Neutrophil (primary cell): ENCODE results near the gene SPAG16.

Source experiments
- H3K27ac ChIP-seq: fragments of 200-600 bp; sonication (generic); 2 replicates; pipeline ENCODE4 v1.5.1; 2016; ENCODE audit warnings: mild to moderate bottlenecking, moderate library complexity
- H3K27me3 ChIP-seq: fragments of 200-600 bp; sonication (generic); 2 replicates; pipeline ENCODE4 v1.6.0; 2016; ENCODE audit warnings: mild to moderate bottlenecking
- H3K36me3 ChIP-seq: fragments of 200-600 bp; sonication (generic); 2 replicates; pipeline ENCODE4 v1.5.1; 2017
- H3K4me1 ChIP-seq, 2 experiments: fragments of 200-600 bp in 1 of 2; sonication (generic) in 1 of 2; 1 replicate in 1 of 2; 2 replicates in 1 of 2; pipeline versions ENCODE4 v1.5.1 to v1.6.1; 2013 to 2016; ENCODE audit warnings: low read depth in 1 of 2, low read length in 1 of 2, mild to moderate bottlenecking in 1 of 2, moderate library complexity in 1 of 2; ENCODE audit not compliant: control insufficient read depth in 1 of 2, insufficient read depth in 1 of 2
- H3K4me3 ChIP-seq, 2 experiments: fragments of 200-600 bp in 1 of 2; sonication (generic) in 1 of 2; 1 replicate in 1 of 2; 2 replicates in 1 of 2; pipeline ENCODE4 v1.5.1; 2013 to 2016; ENCODE audit warnings: low read depth in 1 of 2, low read length in 1 of 2, mild to moderate bottlenecking in 1 of 2, moderate library complexity in 1 of 2
- H3K9me3 ChIP-seq: fragments of 200-600 bp; sonication (generic); 2 replicates; pipeline ENCODE4 v1.5.1; 2016
- CTCF ChIP-seq: fragments of 200-600 bp; sonication (generic); IDR thresholded peaks from 2 replicates; pipeline ENCODE4 v1.5.1; 2016; ENCODE audit warnings: antibody characterized with exemption

Gene SPAG16

GRCh38 chr2:214395040-214395439 lies 1110.8 kb downstream of the SPAG16 start:
- Histone ChIP-seq H3K4me1 (no peaks in the 10 kb centered on the region), H3K27me3 (no peaks in the 10 kb centered on the region), H3K27ac (no peak overlapping the region), H3K9me3 (no peaks in the 10 kb centered on the region), H3K36me3 (no peaks in the 10 kb centered on the region), H3K4me3 (no peak overlapping the region)
- no peak for TF ChIP-seq CTCF

- no peak for TF ChIP-seq CTCF
- no peak overlapping the region for H3K27ac ChIP-seq
- H3K4me3 ChIP-seq = no peak overlapping the region
- H3K27me3 ChIP-seq = no peaks in the 10 kb centered on the region
- no peaks in the 10 kb centered on the region for H3K36me3 ChIP-seq
- H3K4me1 ChIP-seq = no peaks in the 10 kb centered on the region
- H3K9me3 ChIP-seq = no peaks in the 10 kb centered on the region
Observed at GRCh38 chr2:214401580-214401979, 1117.3 kb downstream of the SPAG16 start.

- no peaks in the 10 kb centered on the region for H3K36me3 ChIP-seq
- no peak for TF ChIP-seq CTCF
- H3K4me1 ChIP-seq = no peaks in the 10 kb centered on the region
- H3K27ac ChIP-seq = no peak overlapping the region
- no peaks in the 10 kb centered on the region for H3K27me3 ChIP-seq
- H3K4me3 ChIP-seq = no peak overlapping the region
- no peaks in the 10 kb centered on the region for H3K9me3 ChIP-seq
Observed at GRCh38 chr2:214410128-214410775, 1126.0 kb downstream of the SPAG16 start.

- no peak within 1 kb of the TSS for H3K27ac ChIP-seq
- H3K27me3 ChIP-seq = no peaks in the 10 kb centered on the region
- no peaks in the 10 kb centered on the region for H3K4me1 ChIP-seq
- H3K36me3 ChIP-seq = no peaks in the 10 kb centered on the region
- no peak within 1 kb of the TSS for H3K4me3 ChIP-seq
- no peak for TF ChIP-seq CTCF
- H3K9me3 ChIP-seq = no peaks in the 10 kb centered on the region
Observed at GRCh38 chr2:214410918-214411554, 1126.8 kb downstream of the SPAG16 start, which contains the start of gene VWC2L. TSS of gene VWC2L (plus strand) at chr2:214411054. CDS start at chr2:214414194, 3,140 bp downstream.

GRCh38 chr2:214412679-214413078 lies 1128.4 kb downstream of the SPAG16 start:
- Histone ChIP-seq H3K36me3 (no peaks in the 10 kb centered on the region), H3K9me3 (no peaks in the 10 kb centered on the region), H3K27me3 (no peaks in the 10 kb centered on the region), H3K4me3 (no peak overlapping the region), H3K4me1 (no peaks in the 10 kb centered on the region), H3K27ac (no peak overlapping the region)
- TF ChIP-seq CTCF = no peak
